Body of pancreas (tissue), 4 donors: Measurements from ENCODE around the gene DAB2IP. TPM values are rescaled to one million over a fixed set of nuclear protein-coding genes. Genes with fewer than 3 reads are reported as not detected.
A peak's percentile ranks its signal among the peaks of the same experiment; 100 is the strongest.

Experiments
- ATAC-seq: fragments of 150-250 bp; one replicate; pipeline ENCODE4 v1.9.1; 2016
- DNase-seq, 4 donors: peaks; one replicate each; pipeline ENCODE4 v3.0.0-alpha.2; 2019
- H3K27ac ChIP-seq, 4 donors: fragments of 200-600 bp; sonication (generic); 1 replicate in 3 of 4; 2 replicates in 1 of 4; pipeline versions ENCODE4 v1.5.1 to v1.6.1; 2016 to 2019; ENCODE audit warnings: mild to moderate bottlenecking in 1 of 4, mixed read lengths in 1 of 4, moderate library complexity in 1 of 4
- H3K27me3 ChIP-seq, 2 donors: fragments of 200-600 bp; sonication (generic); one replicate each; pipeline ENCODE4 v1.6.0; 2016; ENCODE audit warnings: mild to moderate bottlenecking in 1 of 2
- H3K36me3 ChIP-seq, 2 donors: fragments of 200-600 bp; sonication (generic); replicated peaks in 1 of 2; 2 replicates each; pipeline ENCODE4 v1.5.1; 2016; ENCODE audit warnings: low read depth in 2 of 2; ENCODE audit not compliant: insufficient read depth in 1 of 2
- H3K4me1 ChIP-seq: fragments of 200-600 bp; sonication (generic); one replicate; pipeline ENCODE4 v1.6.0; 2016
- H3K4me3 ChIP-seq, 2 donors: fragments of 200-600 bp; sonication (generic); 1 replicate in 1 of 2; 2 replicates in 1 of 2; pipeline ENCODE4 v1.5.1; 2016 to 2019
- H3K9me3 ChIP-seq, 3 donors: fragments of 200-600 bp; sonication (generic); 1 replicate in 2 of 3; 2 replicates in 1 of 3; pipeline ENCODE4 v1.5.1; 2016
- POLR2A ChIP-seq, 3 donors: fragments of 450-650 bp; IDR thresholded peaks; one replicate each; pipeline ENCODE4 v1.6.1; 2016; ENCODE audit warnings: antibody characterized with exemption in 3 of 3, mild to moderate bottlenecking in 2 of 3
- WGBS, 2 donors: methylation state at CpG; one replicate each; pipeline ENCODE4 v1.1.5; 2017; 5-methylcytosine and 5-hydroxymethylcytosine counted together
- intact Hi-C: fragments of 100-400 bp; cut with DNase I; formaldehyde crosslinking; loops from one replicate; pipeline ENCODE4 v1.15.1; 2023
- total RNA-seq, 2 donors: library from RNA; depleted of rRNA; stranded (reverse); fragments of >200 nt; gene quantifications; one replicate each; pipeline ENCODE4 v1.1.0, GENCODE V29; 2016
- TF ChIP-seq, protein P1 (sequence below), 7 experiments: fragments of 450-650 bp in 4 of 7; fragments of 200-600 bp in 3 of 7; sonication (generic) in 3 of 7; IDR thresholded peaks; one replicate each; pipeline ENCODE4 v1.5.1; 2016 to 2019; ENCODE audit warnings: antibody characterized with exemption in 7 of 7

DAB2IP gene
- total RNA-seq, 2 donors from 2014 or later: 25.2 to 34.9 TPM

DNA sequence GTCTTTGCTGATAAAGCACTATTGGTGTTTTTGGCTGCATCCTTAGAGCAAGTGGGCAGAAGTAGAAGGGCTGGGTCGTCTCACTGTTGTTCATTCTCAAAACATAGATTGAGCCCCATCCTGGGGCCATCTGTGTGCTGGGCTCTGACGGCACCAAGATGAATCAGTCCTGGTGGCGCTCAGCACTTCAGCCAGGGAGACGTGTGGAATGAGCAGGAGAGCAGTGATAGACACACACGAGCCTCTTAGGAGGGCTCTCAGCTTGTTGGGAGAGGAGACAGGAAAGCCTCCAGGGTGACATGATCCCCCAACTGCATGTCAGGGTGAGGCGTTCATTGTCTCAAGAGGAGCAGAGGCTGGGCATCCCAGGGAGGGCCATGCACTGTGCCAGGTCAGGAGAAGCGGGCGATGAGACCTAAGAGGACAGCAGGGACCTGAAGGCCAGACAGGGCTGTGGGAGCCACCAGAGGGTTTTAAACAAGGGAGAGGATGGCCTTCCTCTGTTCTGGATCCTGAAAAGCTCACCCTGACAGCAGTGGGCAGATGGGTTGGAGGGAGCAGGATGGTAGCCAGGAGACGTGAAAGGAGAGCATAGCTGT, 115.8 kb downstream of the DAB2IP start:
- 89 to 93% methylated on average over 9 of the region's 9 CpGs for WGBS, 2 donors
- H3K9me3 ChIP-seq: no peaks in the 10 kb centered on the region
- no peak for ATAC-seq
- no peak overlapping the region for H3K4me3 ChIP-seq
- no peak for DNase-seq
- peaks cover 0 to 3% of the 10 kb centered on the region in 2 donors for H3K36me3 ChIP-seq
- intact Hi-C loops: no loop called here
- H3K4me1 ChIP-seq: peaks cover 28% of the 10 kb centered on the region
- H3K27me3 ChIP-seq: no peaks in the 10 kb centered on the region
- TF ChIP-seq, protein P1, sequence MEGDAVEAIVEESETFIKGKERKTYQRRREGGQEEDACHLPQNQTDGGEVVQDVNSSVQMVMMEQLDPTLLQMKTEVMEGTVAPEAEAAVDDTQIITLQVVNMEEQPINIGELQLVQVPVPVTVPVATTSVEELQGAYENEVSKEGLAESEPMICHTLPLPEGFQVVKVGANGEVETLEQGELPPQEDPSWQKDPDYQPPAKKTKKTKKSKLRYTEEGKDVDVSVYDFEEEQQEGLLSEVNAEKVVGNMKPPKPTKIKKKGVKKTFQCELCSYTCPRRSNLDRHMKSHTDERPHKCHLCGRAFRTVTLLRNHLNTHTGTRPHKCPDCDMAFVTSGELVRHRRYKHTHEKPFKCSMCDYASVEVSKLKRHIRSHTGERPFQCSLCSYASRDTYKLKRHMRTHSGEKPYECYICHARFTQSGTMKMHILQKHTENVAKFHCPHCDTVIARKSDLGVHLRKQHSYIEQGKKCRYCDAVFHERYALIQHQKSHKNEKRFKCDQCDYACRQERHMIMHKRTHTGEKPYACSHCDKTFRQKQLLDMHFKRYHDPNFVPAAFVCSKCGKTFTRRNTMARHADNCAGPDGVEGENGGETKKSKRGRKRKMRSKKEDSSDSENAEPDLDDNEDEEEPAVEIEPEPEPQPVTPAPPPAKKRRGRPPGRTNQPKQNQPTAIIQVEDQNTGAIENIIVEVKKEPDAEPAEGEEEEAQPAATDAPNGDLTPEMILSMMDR (IDR thresholded peaks at IDR 0.05): no peak
- TF ChIP-seq POLR2A (IDR thresholded peaks at IDR 0.05): no peak
- H3K27ac ChIP-seq: no peak overlapping the region

DNA sequence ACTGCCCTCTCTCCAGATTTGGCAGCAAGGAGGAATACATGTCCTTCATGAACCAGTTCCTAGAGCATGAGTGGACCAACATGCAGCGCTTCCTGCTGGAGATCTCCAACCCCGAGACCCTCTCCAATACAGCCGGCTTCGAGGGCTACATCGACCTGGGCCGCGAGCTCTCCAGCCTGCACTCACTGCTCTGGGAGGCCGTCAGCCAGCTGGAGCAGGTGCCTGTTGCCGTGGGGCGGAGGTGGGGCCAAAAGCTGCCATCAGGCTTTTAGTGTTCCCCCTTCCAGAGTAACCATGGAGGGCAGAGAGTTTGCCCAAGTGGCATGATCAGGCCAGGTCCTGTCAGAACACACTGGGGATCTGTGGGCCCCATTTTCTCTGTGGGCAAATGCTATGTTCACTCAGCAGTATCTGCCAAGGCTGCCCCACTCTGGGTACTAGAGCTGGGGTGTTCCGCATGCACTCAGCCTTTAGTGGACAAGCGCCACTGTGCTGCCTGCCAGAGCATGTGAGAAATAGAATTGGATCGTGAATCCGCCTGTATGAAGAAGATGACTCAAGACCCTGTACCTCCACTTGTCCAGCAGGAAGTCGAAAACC, 117.1 kb downstream of the DAB2IP start:
- Histone ChIP-seq H3K36me3 (peaks cover 0 to 6% of the 10 kb centered on the region in 2 donors), H3K27ac (no peak overlapping the region), H3K9me3 (no peaks in the 10 kb centered on the region), H3K4me1 (peaks cover 28% of the 10 kb centered on the region), H3K4me3 (no peak overlapping the region), H3K27me3 (no peaks in the 10 kb centered on the region)
- peak in 2 of 4 donors; percentile 3 to 6 for DNase-seq
- intact Hi-C loops: no loop called here
- ATAC-seq: no peak
- 92 to 96% methylated on average over 8 to 15 of the region's 15 CpGs for WGBS, 2 donors
- TF ChIP-seq POLR2A (IDR thresholded peaks at IDR 0.05): no peak
- TF ChIP-seq, protein P1 (IDR thresholded peaks at IDR 0.05): no peak

DNA sequence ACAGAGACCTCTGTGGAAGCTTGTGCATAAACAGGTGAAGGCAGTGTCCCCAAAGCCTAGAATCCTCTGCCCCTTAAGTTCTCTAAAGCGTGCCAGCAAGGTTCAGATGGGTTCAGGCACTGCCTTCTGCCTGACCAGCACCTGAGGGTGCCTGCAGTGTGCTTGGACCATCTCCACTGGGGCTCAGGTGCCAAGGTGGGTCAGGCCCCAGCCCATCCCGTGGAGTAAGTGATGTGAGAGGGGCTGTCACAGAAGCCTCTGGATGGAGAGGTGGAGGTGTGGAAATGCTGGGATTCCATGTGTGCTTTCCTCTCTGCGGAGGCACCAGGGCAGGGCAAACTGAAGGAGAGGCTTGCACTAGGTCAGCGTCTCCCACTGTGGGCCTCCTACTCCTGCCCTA, 118.5 kb downstream of the DAB2IP start:
- 60 to 93% methylated on average over 1 to 4 of the region's 4 CpGs for WGBS, 2 donors
- no peak for ATAC-seq
- peaks cover 0 to 9% of the 10 kb centered on the region in 2 donors for H3K36me3 ChIP-seq
- intact Hi-C loops: no loop called here
- no peaks in the 10 kb centered on the region for H3K9me3 ChIP-seq
- peaks cover 17% of the 10 kb centered on the region for H3K4me1 ChIP-seq
- TF ChIP-seq, protein P1 (IDR thresholded peaks at IDR 0.05): no peak
- TF ChIP-seq POLR2A (IDR thresholded peaks at IDR 0.05): no peak
- no peak overlapping the region for H3K4me3 ChIP-seq
- no peak overlapping the region for H3K27ac ChIP-seq
- no peaks in the 10 kb centered on the region for H3K27me3 ChIP-seq
- DNase-seq: peak in 2 of 4 donors; percentile 3 to 9

DNA sequence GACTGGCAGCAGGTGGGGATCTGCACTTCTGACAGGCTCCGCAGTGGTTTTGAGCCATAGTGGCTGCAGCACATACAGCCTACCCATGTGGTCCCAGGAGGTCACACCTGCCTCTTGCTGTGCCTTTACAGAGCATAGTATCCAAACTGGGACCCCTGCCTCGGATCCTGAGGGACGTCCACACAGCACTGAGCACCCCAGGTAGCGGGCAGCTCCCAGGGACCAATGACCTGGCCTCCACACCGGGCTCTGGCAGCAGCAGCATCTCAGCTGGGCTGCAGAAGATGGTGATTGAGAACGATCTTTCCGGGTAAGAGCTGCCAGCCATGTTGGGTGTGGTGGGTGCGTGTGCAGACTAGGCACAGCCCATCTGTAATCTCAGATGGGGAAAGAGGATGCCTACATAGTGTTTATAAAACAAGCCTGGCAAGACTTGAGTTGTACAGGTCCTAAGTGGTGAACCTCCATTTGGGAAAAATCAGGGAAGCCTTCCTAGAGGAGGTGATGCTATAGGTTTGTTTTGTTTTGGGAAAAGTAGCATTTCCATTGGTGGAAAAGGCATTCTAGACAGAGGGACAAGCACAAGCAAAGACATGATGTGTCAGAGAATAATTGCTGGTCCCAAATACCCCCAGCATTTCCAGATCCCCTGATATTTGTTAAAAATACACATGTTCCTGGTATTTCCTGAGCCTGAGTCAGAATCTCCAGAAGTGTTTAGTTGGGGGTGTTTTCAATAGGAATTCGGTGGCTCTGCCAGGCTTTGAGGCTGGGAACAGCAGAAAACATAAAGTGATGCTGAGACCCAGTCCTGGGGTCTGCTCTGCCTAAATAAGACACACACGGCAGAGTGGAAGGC, 119.2 kb downstream of the DAB2IP start:
- peak in 1 of 4 donors; percentile 3 for DNase-seq
- TF ChIP-seq, protein P1 (IDR thresholded peaks at IDR 0.05): no peak
- no peak for TF ChIP-seq POLR2A (IDR thresholded peaks at IDR 0.05)
- intact Hi-C loops: no loop called here
- peaks cover 10% of the 10 kb centered on the region for H3K4me1 ChIP-seq
- no peak overlapping the region for H3K4me3 ChIP-seq
- H3K9me3 ChIP-seq: no peaks in the 10 kb centered on the region
- no peaks in the 10 kb centered on the region for H3K27me3 ChIP-seq
- no peak overlapping the region for H3K27ac ChIP-seq
- no peak for ATAC-seq
- peaks cover 0 to 11% of the 10 kb centered on the region in 2 donors for H3K36me3 ChIP-seq
- WGBS, 2 donors: 94 to 96% methylated on average over 5 to 10 of the region's 10 CpGs
